Stomach (tissue), 9 donors: ENCODE results near the gene CECR2. TPM values are rescaled to one million over a fixed set of nuclear protein-coding genes. Genes with fewer than 3 reads are reported as not detected.
"Not testable (repeated sequence)": the region's sequence is repeated elsewhere in the genome, so short reads cannot be mapped to it uniquely, and the experiment has no call there.

Experiments used
- DNase-seq, 2 donors: peaks; one replicate each; pipeline versions ENCODE4 v3.0.0 to v3.0.0-alpha.2; 2013 to 2019
- H3K27ac ChIP-seq, 5 donors: fragments of 200-600 bp in 4 of 5; sonication (generic) in 4 of 5; one replicate each; pipeline ENCODE4 v1.5.1; 2013 to 2019; ENCODE audit warnings: mild to moderate bottlenecking in 1 of 5, moderate library complexity in 1 of 5
- H3K27me3 ChIP-seq, 3 donors: fragments of 200-600 bp; sonication (generic); one replicate each; pipeline ENCODE4 v1.5.1; 2017 to 2019; ENCODE audit warnings: mixed run types in 1 of 3
- H3K36me3 ChIP-seq, 4 donors: fragments of 200-600 bp; sonication (generic); 1 replicate in 3 of 4; 2 replicates in 1 of 4; pipeline ENCODE4 v1.5.1; 2016 to 2019
- H3K4me1 ChIP-seq, 4 donors: fragments of 200-600 bp; sonication (generic); one replicate each; pipeline ENCODE4 v1.5.1; 2016 to 2019
- H3K4me3 ChIP-seq, 4 donors: fragments of 200-600 bp; sonication (generic) in 3 of 4; one replicate each; pipeline ENCODE4 v1.5.1; 2016 to 2019; ENCODE audit warnings: mild to moderate bottlenecking in 1 of 4
- H3K9me3 ChIP-seq, 4 donors: fragments of 200-600 bp; sonication (generic); one replicate each; pipeline ENCODE4 v1.5.1; 2016 to 2019
- EP300 ChIP-seq: sonication (generic); formaldehyde crosslinking; IDR thresholded peaks from one replicate; pipeline ENCODE4 v1.6.1; 2017; ENCODE audit warnings: antibody characterized with exemption
- POLR2A ChIP-seq, 4 donors: fragments of 450-650 bp; IDR thresholded peaks; one replicate each; pipeline ENCODE4 v1.6.1; 2016; ENCODE audit warnings: antibody characterized with exemption in 4 of 4, control low read depth in 2 of 4, mild to moderate bottlenecking in 1 of 4, moderate library complexity in 1 of 4
- POLR2AphosphoS5 ChIP-seq, 3 donors: sonication (generic); formaldehyde crosslinking; IDR thresholded peaks; one replicate each; pipeline ENCODE4 v1.6.1; 2016; ENCODE audit warnings: antibody characterized with exemption in 3 of 3
- WGBS, 5 donors: extraction: QIAGEN DNeasy Blood & Tissue Kit in 3 of 5; methylation state at CpG; one replicate each; pipeline versions ENCODE4 v1.1.5 to v1.1.7; 2013 to 2018; 5-methylcytosine and 5-hydroxymethylcytosine counted together
- intact Hi-C: fragments of 100-400 bp; cut with DNase I; formaldehyde crosslinking; loops from one replicate; pipeline ENCODE4 v1.15.1; 2023; ENCODE audit warnings: low total_unique reads
- polyA plus RNA-seq, 3 donors: library from polyadenylated mRNA; stranded (reverse); fragments of 200-250 nt; gene quantifications; one replicate each; pipeline ENCODE4 v1.2.3, GENCODE V29; 2013
- total RNA-seq, 5 donors: library from RNA; depleted of rRNA; stranded (reverse); fragments of >200 nt; gene quantifications; one replicate each; pipeline versions ENCODE4 v1.1.0 to v1.2.3, GENCODE V29; 2014 to 2016
- TF ChIP-seq, protein P1 (sequence below), 7 experiments: fragments of 450-650 bp in 4 of 7; fragments of 200-600 bp in 3 of 7; sonication (generic) in 3 of 7; IDR thresholded peaks; one replicate each; pipeline ENCODE4 v1.5.1; 2016 to 2019; ENCODE audit warnings: antibody characterized with exemption in 7 of 7, control low read depth in 2 of 7, mild to moderate bottlenecking in 1 of 7
- donor health status: healthy with polysubstance abuse.
- donor health status: Bipolar disorder and iron deficiency.
- donor health status: healthy.

CECR2 gene
- total and polyA plus RNA-seq, 8 donors = 0.13 to 3.1 (median 0.44) TPM; not detected in 1

DNA sequence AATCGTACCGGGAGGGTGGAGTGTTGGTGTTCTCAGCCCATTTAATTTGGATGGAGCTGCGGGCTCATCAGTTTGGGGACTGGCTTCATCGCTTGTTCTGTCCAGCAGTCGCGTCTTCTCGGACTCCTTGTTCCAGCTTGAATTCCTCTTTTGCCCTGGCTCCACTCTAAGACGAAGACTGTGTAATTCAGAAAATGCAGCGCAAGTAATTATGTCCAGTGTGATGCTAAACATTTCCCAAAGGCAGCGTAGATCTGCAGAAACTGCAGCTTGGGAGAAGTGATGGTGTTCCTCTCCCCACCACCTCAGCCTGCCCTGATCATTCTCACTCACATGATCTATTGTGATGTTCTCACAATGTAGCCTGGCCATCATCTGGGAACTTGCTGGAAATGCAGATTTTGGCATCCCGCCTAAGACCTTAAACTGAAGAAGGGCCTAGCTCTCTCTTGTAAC is 194.7 kb downstream of the CECR2 start:
- peaks cover 0 to 18% (median 5%) of the 10 kb centered on the region in 4 donors for H3K4me1 ChIP-seq
- intact Hi-C loops = no loop called here
- no peaks in the 10 kb centered on the region for H3K9me3 ChIP-seq
- no peaks in the 10 kb centered on the region for H3K27me3 ChIP-seq
- peak in 1 of 2 donors; percentile 65 for DNase-seq
- no peak overlapping the region for H3K4me3 ChIP-seq
- H3K27ac ChIP-seq = peak overlapping the region in 4 of 5 donors; percentile 49 to 93 (median 69)
- 73 to 87% (median 85%) methylated on average over 11 of the region's 11 CpGs for WGBS, 5 donors
- TF ChIP-seq EP300 (peak; percentile 87), POLR2AphosphoS5 (IDR thresholded peaks at IDR 0.05) (peak; percentile 42 to 82 (median 46)), POLR2A (IDR thresholded peaks at IDR 0.05) (no peak)
- no peaks in the 10 kb centered on the region for H3K36me3 ChIP-seq

DNA sequence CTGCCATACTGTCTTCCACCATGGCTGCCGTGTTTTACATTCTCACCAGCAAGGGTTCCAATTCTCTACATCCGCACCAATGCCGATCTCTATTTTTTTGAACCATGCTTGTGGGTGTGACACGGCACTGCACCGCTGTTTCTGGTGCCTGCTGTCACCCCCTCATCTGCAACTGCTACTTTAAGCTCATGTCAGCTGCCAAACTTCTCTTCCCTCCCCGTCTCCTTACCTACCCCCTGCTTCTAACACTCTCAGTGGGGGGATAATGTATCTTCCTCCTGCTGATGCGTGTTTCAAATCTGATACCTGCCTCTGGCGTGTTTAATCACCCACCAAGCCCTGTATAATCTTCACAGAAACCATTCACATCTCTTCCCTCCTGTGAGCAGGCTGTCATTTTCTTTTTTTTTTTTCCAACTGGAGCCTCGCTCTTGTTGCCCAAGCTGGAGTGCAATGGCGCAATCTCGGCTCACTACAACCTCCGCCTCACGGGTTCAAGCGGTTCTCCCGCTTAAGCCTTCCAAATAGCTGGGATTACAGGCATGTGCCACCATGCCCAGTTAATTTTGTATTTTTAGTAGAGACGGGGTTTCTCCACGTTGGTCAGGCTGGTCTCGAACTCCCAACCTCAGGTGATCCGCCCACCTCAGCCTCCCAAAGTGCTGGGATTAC is 196.9 kb downstream of the CECR2 start:
- intact Hi-C loops, H3K9me3 ChIP-seq, DNase-seq, H3K27me3 ChIP-seq, H3K4me3 ChIP-seq, H3K36me3 ChIP-seq: not testable (repeated sequence)
- 89 to 93% (median 91%) methylated on average over 18 to 19 of the region's 19 CpGs for WGBS, 5 donors
- Histone ChIP-seq H3K4me1 (peaks cover 13 to 36% (median 25%) of the 10 kb centered on the region in 4 donors), H3K27ac (peak overlapping the region in 1 of 5 donors; percentile 93)

DNA sequence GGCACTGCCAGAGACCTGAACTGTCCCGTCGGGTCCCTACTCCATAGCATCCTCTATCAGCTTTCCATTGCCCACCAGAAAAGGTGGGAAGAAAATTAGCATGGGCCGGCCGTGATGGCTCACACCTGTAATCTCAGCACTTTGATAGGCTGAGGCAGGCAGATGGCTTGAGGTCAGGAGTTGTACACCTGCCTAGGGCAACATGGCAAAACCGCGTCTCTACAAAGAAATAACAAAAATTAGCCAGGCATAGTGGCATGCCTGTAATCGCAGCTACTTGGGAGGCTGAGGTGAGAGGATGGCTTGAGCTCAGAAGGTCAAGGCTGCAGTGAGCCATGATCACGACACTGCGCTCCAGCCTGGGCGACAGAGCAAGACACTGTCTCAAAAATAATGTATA is 197.5 kb downstream of the CECR2 start:
- intact Hi-C loops = no loop called here
- DNase-seq = no peak
- peaks cover 0 to 4% (median 0%) of the 10 kb centered on the region in 3 donors for H3K27me3 ChIP-seq
- H3K4me3 ChIP-seq = no peak overlapping the region
- no peaks in the 10 kb centered on the region for H3K36me3 ChIP-seq
- TF ChIP-seq POLR2A (IDR thresholded peaks at IDR 0.05) (no peak), POLR2AphosphoS5 (IDR thresholded peaks at IDR 0.05) (no peak), EP300 (no peak)
- TF ChIP-seq, protein P1, sequence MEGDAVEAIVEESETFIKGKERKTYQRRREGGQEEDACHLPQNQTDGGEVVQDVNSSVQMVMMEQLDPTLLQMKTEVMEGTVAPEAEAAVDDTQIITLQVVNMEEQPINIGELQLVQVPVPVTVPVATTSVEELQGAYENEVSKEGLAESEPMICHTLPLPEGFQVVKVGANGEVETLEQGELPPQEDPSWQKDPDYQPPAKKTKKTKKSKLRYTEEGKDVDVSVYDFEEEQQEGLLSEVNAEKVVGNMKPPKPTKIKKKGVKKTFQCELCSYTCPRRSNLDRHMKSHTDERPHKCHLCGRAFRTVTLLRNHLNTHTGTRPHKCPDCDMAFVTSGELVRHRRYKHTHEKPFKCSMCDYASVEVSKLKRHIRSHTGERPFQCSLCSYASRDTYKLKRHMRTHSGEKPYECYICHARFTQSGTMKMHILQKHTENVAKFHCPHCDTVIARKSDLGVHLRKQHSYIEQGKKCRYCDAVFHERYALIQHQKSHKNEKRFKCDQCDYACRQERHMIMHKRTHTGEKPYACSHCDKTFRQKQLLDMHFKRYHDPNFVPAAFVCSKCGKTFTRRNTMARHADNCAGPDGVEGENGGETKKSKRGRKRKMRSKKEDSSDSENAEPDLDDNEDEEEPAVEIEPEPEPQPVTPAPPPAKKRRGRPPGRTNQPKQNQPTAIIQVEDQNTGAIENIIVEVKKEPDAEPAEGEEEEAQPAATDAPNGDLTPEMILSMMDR (IDR thresholded peaks at IDR 0.05) = no peak
- H3K9me3 ChIP-seq = no peaks in the 10 kb centered on the region
- WGBS, 5 donors = 73 to 89% (median 85%) methylated on average over 10 of the region's 10 CpGs
- peak overlapping the region in 2 of 5 donors; percentile 31 to 93 for H3K27ac ChIP-seq
- H3K4me1 ChIP-seq = peaks cover 16 to 43% (median 30%) of the 10 kb centered on the region in 4 donors

DNA sequence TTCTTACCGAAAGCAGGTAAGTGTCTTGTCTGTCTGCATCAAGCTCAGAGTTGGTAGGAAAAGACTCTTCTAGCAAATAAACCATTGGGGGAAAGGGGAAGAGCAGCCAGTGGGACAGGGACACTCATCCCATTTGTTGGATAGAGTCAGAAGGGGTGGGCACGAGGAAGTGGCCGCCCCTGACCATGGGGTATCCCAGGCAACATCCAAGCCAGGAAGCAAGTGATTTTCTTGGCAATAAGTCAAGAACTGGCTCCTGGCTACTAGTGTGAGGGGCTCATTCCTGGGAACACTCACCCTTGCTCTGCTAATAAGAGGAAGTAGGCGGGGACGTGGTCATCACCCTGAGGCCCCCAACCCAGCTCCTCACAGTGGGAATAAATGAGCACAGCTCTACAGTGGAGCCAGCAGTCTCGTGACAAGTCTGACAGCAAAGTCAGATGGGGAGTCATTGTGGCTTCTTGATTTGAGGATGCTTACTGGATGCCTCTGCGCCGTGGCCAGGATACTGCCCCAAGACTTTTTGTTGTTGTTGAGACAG is 200.8 kb downstream of the CECR2 start:
- WGBS, 5 donors = 36 to 49% (median 41%) methylated on average over 8 of the region's 8 CpGs
- H3K27me3 ChIP-seq = peaks cover 0 to 13% (median 0%) of the 10 kb centered on the region in 3 donors
- peak overlapping the region in 1 of 4 donors; percentile 10 for H3K4me3 ChIP-seq
- H3K36me3 ChIP-seq = no peaks in the 10 kb centered on the region
- H3K4me1 ChIP-seq = peaks cover 20 to 36% (median 31%) of the 10 kb centered on the region in 4 donors
- peak overlapping the region; percentile 19 to 93 (median 84) for H3K27ac ChIP-seq
- intact Hi-C loops = no loop called here
- no peaks in the 10 kb centered on the region for H3K9me3 ChIP-seq
- no peak for TF ChIP-seq POLR2AphosphoS5 (IDR thresholded peaks at IDR 0.05)
- DNase-seq = peak in 1 of 2 donors; percentile 55

DNA sequence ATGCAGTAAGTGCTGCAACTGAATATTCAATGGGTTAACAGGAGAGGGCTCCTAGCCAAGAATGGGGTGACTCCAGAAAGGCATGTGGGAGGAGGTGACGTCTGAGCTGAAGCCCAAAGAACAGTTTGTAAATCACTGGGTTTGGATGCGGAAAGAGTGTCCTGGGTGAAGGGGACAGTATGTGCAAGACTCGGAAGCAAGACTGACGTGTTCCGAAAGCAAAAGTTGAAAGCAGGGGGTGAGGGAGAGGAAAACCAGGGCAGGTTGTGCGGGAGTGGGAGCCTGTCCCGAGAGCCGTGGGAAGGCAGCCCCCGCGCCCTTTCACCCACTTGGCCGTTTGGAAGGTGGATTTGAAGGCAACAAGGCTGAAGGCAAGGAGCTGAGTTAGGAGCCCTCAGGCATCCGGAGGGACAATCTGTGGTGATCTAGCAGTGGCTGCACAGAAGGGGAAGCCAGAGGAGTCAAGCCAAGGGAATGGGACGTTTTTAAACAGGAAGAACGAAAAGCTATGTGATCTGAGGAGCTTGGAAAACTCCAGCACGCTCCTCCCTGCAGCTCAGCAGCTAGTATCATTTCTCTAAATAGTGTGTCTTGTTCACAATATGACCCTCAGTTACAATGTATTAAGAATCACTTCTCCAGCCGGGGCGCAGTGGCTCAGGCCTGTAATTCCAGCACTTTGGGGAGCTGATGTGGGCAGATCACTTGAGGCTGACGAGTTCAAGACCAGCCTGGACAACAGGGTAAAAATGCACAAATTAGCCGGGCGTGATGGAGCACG is 201.8 kb downstream of the CECR2 start:
- DNase-seq = peak; percentile 67 to 73
- Histone ChIP-seq H3K4me1 (peaks cover 20 to 36% (median 31%) of the 10 kb centered on the region in 4 donors), H3K9me3 (no peaks in the 10 kb centered on the region), H3K27ac (peak overlapping the region; percentile 67 to 93 (median 84)), H3K36me3 (no peaks in the 10 kb centered on the region), H3K27me3 (peaks cover 0 to 13% (median 0%) of the 10 kb centered on the region in 3 donors), H3K4me3 (peak overlapping the region; percentile 15 to 28 (median 20))
- 22 to 47% (median 44%) methylated on average over 21 of the region's 21 CpGs for WGBS, 5 donors
- no peak for TF ChIP-seq POLR2A (IDR thresholded peaks at IDR 0.05)
- TF ChIP-seq, protein P1 (IDR thresholded peaks at IDR 0.05) = no peak
- TF ChIP-seq POLR2AphosphoS5 (IDR thresholded peaks at IDR 0.05) = peak; percentile 88 to 99 (median 95)
- TF ChIP-seq EP300 = peak; percentile 100
- intact Hi-C loops = no loop called here
